K562 (cell line): ENCODE results near the gene UBR4. TPM values are rescaled to one million over a fixed set of nuclear protein-coding genes. Genes with fewer than 3 reads are reported as not detected.

Source experiments
- ATAC-seq: fragments of 200-7000 bp; cut with Tn5 transposase; 3 replicates; pipeline ENCODE4 v1.9.1; 2020; ENCODE audit warnings: moderate library complexity
- BruUV-seq: library from RNA; stranded (reverse); fragments of 400-500 nt; replicated peaks from 2 replicates; lab custom pipeline; 2021; lab: Mats Ljungman, UMichigan
- CTCF ChIA-PET: fragments of 300-600 bp; formaldehyde crosslinking; extraction: SDS; loops from one replicate; lab custom pipeline; 2021; ENCODE audit warnings: low intra/inter-chr PET ratio; lab: Yijun Ruan, JAX
- POLR2A ChIA-PET: fragments of 300-600, 350-650 bp; sonication (Branson Sonifier 250); formaldehyde crosslinking; extraction: SDS; loops from one replicate; lab custom pipeline; 2021; ENCODE audit warnings: antibody characterized with exemption, inconsistent platforms; lab: Yijun Ruan, JAX
- DNase-seq, 4 experiments: peaks; one replicate each; pipeline versions ENCODE4 v3.0.0 to v3.0.0-alpha.2; 2011 to 2018; ENCODE audit warnings: low spot score in 3 of 4, mixed read lengths in 3 of 4; ENCODE audit errors: extremely low read depth in 1 of 4
- FAIRE-seq: peaks from 2 replicates; lab custom pipeline; 2011; peaks lifted over from hg19 to GRCh38; lab: Jason Lieb, UNC
- H2AFZ ChIP-seq: 2 replicates; pipeline ENCODE4 v1.6.0; 2011; ENCODE audit warnings: low read depth, low read length, control low read depth, inconsistent platforms
- H3K27ac ChIP-seq: fragments of 200-600 bp; 3 replicates; pipeline ENCODE4 v1.8.0; 2011; ENCODE audit warnings: low read depth, mild to moderate bottlenecking, control low read depth, inconsistent platforms, low read length, moderate library complexity, mixed read lengths; ENCODE audit errors: extremely low read depth
- H3K27me3 ChIP-seq, 2 experiments: fragments of 300-600 bp in 1 of 2; 2 replicates in 1 of 2; 3 replicates in 1 of 2; pipeline versions ENCODE4 v1.6.0 to v1.8.0; 2011; ENCODE audit warnings: inconsistent platforms in 2 of 2, low read length in 2 of 2, mild to moderate bottlenecking in 1 of 2, mixed read lengths in 1 of 2, moderate library complexity in 1 of 2; ENCODE audit not compliant: control insufficient read depth in 2 of 2, insufficient read depth in 2 of 2
- H3K36me3 ChIP-seq: fragments of 300-600 bp; 3 replicates; pipeline ENCODE4 v1.8.0; 2011; ENCODE audit warnings: mild to moderate bottlenecking, low read length, inconsistent platforms; ENCODE audit not compliant: control insufficient read depth, insufficient read depth
- H3K4me1 ChIP-seq, 2 experiments: fragments of 200-600 bp in 1 of 2; replicated peaks in 1 of 2; 2 replicates in 1 of 2; 3 replicates in 1 of 2; pipeline versions ENCODE4 v1.5.1 to v1.8.0; 2011; ENCODE audit warnings: inconsistent platforms in 2 of 2, low read length in 2 of 2, mild to moderate bottlenecking in 1 of 2, mixed read lengths in 1 of 2, moderate library complexity in 1 of 2; ENCODE audit not compliant: control insufficient read depth in 2 of 2, insufficient read depth in 2 of 2
- H3K4me2 ChIP-seq: 2 replicates; pipeline ENCODE4 v1.6.1; 2011; ENCODE audit warnings: low read length, control low read depth, inconsistent platforms, mixed read lengths; ENCODE audit not compliant: insufficient read depth
- H3K4me3 ChIP-seq: fragments of 200-600 bp; sonication (generic), shearing (Covaris generic); 2 replicates; pipeline ENCODE4 v1.5.1; 2016; ENCODE audit warnings: control low read depth, inconsistent platforms
- H3K79me2 ChIP-seq: fragments of 200-600 bp; 3 replicates; pipeline ENCODE4 v1.8.0; 2011; ENCODE audit warnings: low read length, inconsistent platforms; ENCODE audit not compliant: control insufficient read depth, insufficient read depth
- H3K9ac ChIP-seq, 2 experiments: 2 replicates each; pipeline versions ENCODE4 v1.6.0 to v1.6.1; 2011; ENCODE audit warnings: low read depth in 2 of 2, low read length in 2 of 2, control low read depth in 1 of 2, inconsistent platforms in 1 of 2, mild to moderate bottlenecking in 1 of 2, mixed read lengths in 1 of 2; ENCODE audit not compliant: insufficient read depth in 1 of 2
- H3K9me1 ChIP-seq: one replicate; pipeline ENCODE4 v1.6.0; 2011; ENCODE audit warnings: inconsistent platforms, mild to moderate bottlenecking, low read length, moderate library complexity; ENCODE audit not compliant: control insufficient read depth, insufficient read depth
- H3K9me3 ChIP-seq: replicated peaks from 2 replicates; pipeline ENCODE4 v1.5.1; 2011; ENCODE audit warnings: low read depth, low read length, inconsistent platforms; ENCODE audit not compliant: control insufficient read depth, insufficient read depth
- H4K20me1 ChIP-seq: replicated peaks from 2 replicates; pipeline ENCODE4 v1.6.1; 2011; ENCODE audit warnings: low read length, inconsistent platforms, mixed read lengths; ENCODE audit not compliant: control insufficient read depth, insufficient read depth
- GATA2 ChIP-seq: sonication (generic); formaldehyde crosslinking; IDR thresholded peaks from 2 replicates; pipeline ENCODE4 v1.4.0; 2020; ENCODE audit warnings: mild to moderate bottlenecking, missing genetic modification reagents
- L3MBTL2 ChIP-seq: fragments of 450-650 bp; IDR thresholded peaks from 2 replicates; pipeline ENCODE4 v1.6.1; 2016; ENCODE audit warnings: mild to moderate bottlenecking, moderate library complexity
- MTF1 ChIP-seq: fragments of 250-450 bp; sonication (Bioruptor Pico); IDR thresholded peaks from 2 replicates; pipeline ENCODE4 v1.9.0; 2021; ENCODE audit warnings: moderate library complexity, mild to moderate bottlenecking, inconsistent platforms, borderline replicate concordance
- NCOA4 ChIP-seq: fragments of 450-650 bp; IDR thresholded peaks from 2 replicates; pipeline ENCODE4 v1.6.1; 2018; ENCODE audit warnings: mild to moderate bottlenecking; ENCODE audit not compliant: partially characterized antibody
- SIRT6 ChIP-seq: IDR thresholded peaks from one replicate; pipeline ENCODE4 v1.6.1; 2012; ENCODE audit warnings: low read depth, mild to moderate bottlenecking, control low read depth, inconsistent platforms, low read length, moderate library complexity
- WGBS: fragments of 100-300 bp; shearing (Covaris generic); methylation state at CpG from one replicate; pipeline ENCODE4 v1.1.6; 2016; ENCODE audit warnings: low coverage, mixed read lengths; ENCODE audit not compliant: insufficient coverage; ENCODE audit errors: missing lambda C conversion rate; 5-methylcytosine and 5-hydroxymethylcytosine counted together
- in situ Hi-C: fragments of 300-500 bp; cut with MboI; formaldehyde crosslinking; loops from 4 replicates; pipeline ENCODE4 v1.15.0; 2018; ENCODE audit warnings: inconsistent platforms, mixed read lengths
- intact Hi-C: fragments of 100-400 bp; cut with micrococcal nuclease; formaldehyde crosslinking; loops from 2 replicates; pipeline ENCODE4 v1.14.2; 2022
- polyA plus RNA-seq, 8 experiments: library from polyadenylated mRNA; depleted of rRNA in 4 of 8; stranded (reverse) in 5 of 8; unstranded in 3 of 8; fragments of >200 nt; fragmentation: Nextera tagmentation in 2 of 8; fragmentation: Illumina TruSeq in 1 of 8; extraction: Ambion mirVana in 2 of 8; extraction: Trizol in 1 of 8; gene quantifications; 2 replicates each; pipeline versions ENCODE4 v1.2.1 to v1.2.3, GENCODE V29; 2011 to 2014; ENCODE audit warnings: inconsistent platforms in 1 of 8, missing spikeins in 1 of 8
- total RNA-seq, 7 experiments: library from RNA; depleted of rRNA in 6 of 7; stranded (reverse); fragments of >200 nt in 6 of 7; fragmentation: Illumina TruSeq in 2 of 7; extraction: Trizol in 2 of 7; gene quantifications; 2 replicates each; pipeline versions ENCODE4 v1.2.1 to v1.2.3, GENCODE V29; 2011 to 2021; ENCODE audit warnings: low replicate concordance in 1 of 7
- TF ChIP-seq, protein P1 (sequence below): conservative IDR thresholded peaks from 2 replicates; pipeline ENCODE4 v1.6.1; 2011; ENCODE audit warnings: low read depth, mild to moderate bottlenecking, low read length; ENCODE audit not compliant: control insufficient read depth
- TF ChIP-seq, protein P2 (sequence below): IDR thresholded peaks from 2 replicates; pipeline ENCODE4 v1.6.1; 2011; ENCODE audit warnings: borderline replicate concordance, low read depth, mild to moderate bottlenecking, moderate library complexity, low read length; ENCODE audit not compliant: insufficient read depth, poor library complexity, severe bottlenecking
- TF ChIP-seq, protein P3 (sequence below), 2 experiments: IDR thresholded peaks in 1 of 2; conservative IDR thresholded peaks in 1 of 2; 2 replicates each; pipeline ENCODE4 v1.6.1; 2016; ENCODE audit warnings: low read depth in 2 of 2, mild to moderate bottlenecking in 1 of 2, missing compliant biosample characterization in 1 of 2, missing genetic modification characterization in 1 of 2, moderate library complexity in 1 of 2

Gene UBR4
- total and polyA plus RNA-seq, 9 of the 15 experiments (the other 6 are each of a cell fraction or from before 2014, with no cell fraction given): 55.4 to 277 (median 123) TPM

DNA sequence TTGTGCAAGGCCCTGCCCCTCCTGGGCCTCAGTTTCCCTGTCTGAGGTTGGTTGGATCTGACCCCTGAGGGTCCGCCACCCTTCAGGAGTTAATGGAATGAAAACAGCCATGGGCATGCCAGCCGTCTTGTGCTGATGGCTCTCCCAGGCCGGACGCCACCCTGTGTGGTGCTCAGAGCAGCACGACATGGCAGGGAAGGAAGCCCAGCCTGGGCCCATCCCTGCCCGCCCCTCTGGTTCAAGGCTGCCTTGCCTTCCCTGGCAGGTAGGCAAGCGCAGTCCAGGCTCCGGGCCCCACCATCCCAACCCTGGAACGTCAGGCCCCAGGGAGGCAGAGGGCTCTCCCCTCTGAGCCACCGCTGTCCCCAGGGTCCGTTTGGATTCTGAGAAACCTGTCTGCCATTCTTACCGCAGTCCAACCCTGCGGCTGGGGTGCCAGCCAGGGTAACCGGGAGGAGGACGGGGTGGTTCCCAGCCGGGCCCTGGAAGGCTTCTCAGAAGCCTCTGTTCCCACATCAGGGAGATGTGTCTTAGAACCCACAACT is 145.1 kb downstream of the UBR4 start:
- intact Hi-C loops: loop anchor here (5.0 kb wide), 1 partner anchor 143 kb away; no protein-coding TSS in a partner anchor
- CTCF ChIA-PET: no interaction called here
- 11% methylated on average over 16 of the region's 16 CpGs for WGBS
- Histone ChIP-seq H3K36me3 (no peaks in the 10 kb centered on the region), H3K9ac (peak overlapping the region in 1 of 2 experiments; percentile 48; a peak in 1 of 4 replicates), H4K20me1 (0 out of 2 replicates have a peak, but pooled peaks cover 11% of the 10 kb centered on the region), H3K4me3 (no peak overlapping the region), H3K9me3 (no peaks in the 10 kb centered on the region), H3K27ac (no peak overlapping the region), H2AFZ (no peak overlapping the region), H3K4me2 (no peak overlapping the region), H3K4me1 (peaks cover 0 to 24% of the 10 kb centered on the region in 2 experiments; a peak in 3 of 5 replicates), H3K79me2 (no peaks in the 10 kb centered on the region), H3K9me1 (no peaks in the 10 kb centered on the region), H3K27me3 (peaks cover 20 to 57% of the 10 kb centered on the region in 2 experiments; a peak in 4 of 5 replicates)
- in situ Hi-C loops: loop anchor here (10.0 kb wide), 1 partner anchor 590 kb away; no protein-coding TSS in a partner anchor
- POLR2A ChIA-PET: interaction anchor here (0.7 kb wide), 1 partner anchor 23 kb away, joined by 5 read pairs; no protein-coding TSS in a partner anchor
- FAIRE-seq (no peak), DNase-seq (no peak), ATAC-seq (no peak)
- BruUV-seq: no TSS peak
- TF ChIP-seq, protein P1, sequence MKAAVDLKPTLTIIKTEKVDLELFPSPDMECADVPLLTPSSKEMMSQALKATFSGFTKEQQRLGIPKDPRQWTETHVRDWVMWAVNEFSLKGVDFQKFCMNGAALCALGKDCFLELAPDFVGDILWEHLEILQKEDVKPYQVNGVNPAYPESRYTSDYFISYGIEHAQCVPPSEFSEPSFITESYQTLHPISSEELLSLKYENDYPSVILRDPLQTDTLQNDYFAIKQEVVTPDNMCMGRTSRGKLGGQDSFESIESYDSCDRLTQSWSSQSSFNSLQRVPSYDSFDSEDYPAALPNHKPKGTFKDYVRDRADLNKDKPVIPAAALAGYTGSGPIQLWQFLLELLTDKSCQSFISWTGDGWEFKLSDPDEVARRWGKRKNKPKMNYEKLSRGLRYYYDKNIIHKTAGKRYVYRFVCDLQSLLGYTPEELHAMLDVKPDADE: no peak
- TF ChIP-seq SIRT6 (no peak), MTF1 (CRISPR knock-in tag) (no peak), GATA2 (no peak), NCOA4 (no peak), L3MBTL2 (no peak)
- TF ChIP-seq, protein P2, sequence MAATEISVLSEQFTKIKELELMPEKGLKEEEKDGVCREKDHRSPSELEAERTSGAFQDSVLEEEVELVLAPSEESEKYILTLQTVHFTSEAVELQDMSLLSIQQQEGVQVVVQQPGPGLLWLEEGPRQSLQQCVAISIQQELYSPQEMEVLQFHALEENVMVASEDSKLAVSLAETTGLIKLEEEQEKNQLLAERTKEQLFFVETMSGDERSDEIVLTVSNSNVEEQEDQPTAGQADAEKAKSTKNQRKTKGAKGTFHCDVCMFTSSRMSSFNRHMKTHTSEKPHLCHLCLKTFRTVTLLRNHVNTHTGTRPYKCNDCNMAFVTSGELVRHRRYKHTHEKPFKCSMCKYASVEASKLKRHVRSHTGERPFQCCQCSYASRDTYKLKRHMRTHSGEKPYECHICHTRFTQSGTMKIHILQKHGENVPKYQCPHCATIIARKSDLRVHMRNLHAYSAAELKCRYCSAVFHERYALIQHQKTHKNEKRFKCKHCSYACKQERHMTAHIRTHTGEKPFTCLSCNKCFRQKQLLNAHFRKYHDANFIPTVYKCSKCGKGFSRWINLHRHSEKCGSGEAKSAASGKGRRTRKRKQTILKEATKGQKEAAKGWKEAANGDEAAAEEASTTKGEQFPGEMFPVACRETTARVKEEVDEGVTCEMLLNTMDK: no peak
- TF ChIP-seq, protein P3, sequence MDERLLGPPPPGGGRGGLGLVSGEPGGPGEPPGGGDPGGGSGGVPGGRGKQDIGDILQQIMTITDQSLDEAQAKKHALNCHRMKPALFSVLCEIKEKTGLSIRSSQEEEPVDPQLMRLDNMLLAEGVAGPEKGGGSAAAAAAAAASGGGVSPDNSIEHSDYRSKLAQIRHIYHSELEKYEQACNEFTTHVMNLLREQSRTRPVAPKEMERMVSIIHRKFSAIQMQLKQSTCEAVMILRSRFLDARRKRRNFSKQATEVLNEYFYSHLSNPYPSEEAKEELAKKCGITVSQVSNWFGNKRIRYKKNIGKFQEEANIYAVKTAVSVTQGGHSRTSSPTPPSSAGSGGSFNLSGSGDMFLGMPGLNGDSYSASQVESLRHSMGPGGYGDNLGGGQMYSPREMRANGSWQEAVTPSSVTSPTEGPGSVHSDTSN (CRISPR knock-in tag; IDR thresholded peaks at IDR 0.05; ENCODE audit: low read depth): no peak
- TF ChIP-seq, protein P3 (tag; conservative IDR thresholded peaks at IDR 0.05; ENCODE audit: low read depth): no peak
